Measurements from ENCODE around the gene CD209. TPM values are rescaled to one million over a fixed set of nuclear protein-coding genes. Genes with fewer than 3 reads are reported as not detected.

The CD209 gene
- total and polyA plus RNA-seq, 2 experiments from 2014 or later: 0.35 TPM; not detected in 1

DNA sequence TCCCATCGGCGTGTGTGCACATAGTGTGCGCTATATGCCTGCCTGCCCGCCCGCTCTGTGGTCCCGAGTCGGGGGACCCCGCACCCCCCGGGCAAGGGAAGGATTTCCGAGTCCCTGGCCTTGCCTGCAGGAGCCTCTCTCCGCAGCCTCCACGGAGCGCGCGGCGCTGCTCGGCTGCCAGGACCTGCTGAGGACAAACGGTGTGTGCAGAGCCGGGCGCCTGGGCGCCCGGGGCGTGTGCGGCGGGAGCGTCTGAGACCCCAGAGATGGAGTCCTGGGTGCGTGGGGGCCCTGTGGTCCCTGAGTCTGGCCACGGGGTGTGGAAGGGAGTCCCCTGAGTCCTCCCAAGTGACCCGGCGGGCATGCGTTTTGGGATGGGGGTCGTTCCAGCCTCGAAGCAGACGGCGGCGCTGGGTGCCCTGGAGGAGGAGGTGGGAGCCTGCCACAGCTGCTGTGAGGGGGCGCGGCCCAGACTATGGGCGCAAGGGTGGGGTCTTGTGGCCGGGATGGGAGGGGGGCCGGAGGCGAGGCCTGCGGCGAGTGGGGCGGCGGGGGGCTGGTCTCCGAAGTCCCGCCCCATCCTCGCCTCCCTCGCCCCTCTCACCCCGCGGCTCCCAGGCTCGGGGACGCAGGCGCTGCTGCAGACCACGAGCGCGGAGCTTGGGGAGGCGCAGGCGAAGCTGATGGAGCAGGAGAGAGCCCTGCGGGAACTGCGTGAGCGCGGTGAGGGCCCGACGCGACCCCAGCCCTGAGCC is 41.0 kb upstream of the CD209 start:
- H3K36me3 ChIP-seq (ENCODE audit: insufficient read depth): no peaks in the 10 kb centered on the region
- Mint-ChIP-seq H3K4me3 (peak overlapping the region; percentile 78), H3K9me3 (no peaks in the 10 kb centered on the region; the same call in 2 of the 3 replicates), H3K27ac (no peak overlapping the region), H3K4me1 (peaks cover 13% of the 10 kb centered on the region), H3K36me3 (ENCODE audit: low read depth) (0 out of 3 replicates have a peak, but pooled peaks cover 3% of the 10 kb centered on the region), H3K27me3 (ENCODE audit: insufficient read depth, low read depth, poor library complexity) (peaks cover 36% of the 10 kb centered on the region)
- H3K79me2 ChIP-seq (replicated peaks; ENCODE audit: insufficient read depth): no peaks in the 10 kb centered on the region
- no peaks in the 10 kb centered on the region for H4K20me1 ChIP-seq (replicated peaks; ENCODE audit: insufficient read depth)
- peaks cover 56% of the 10 kb centered on the region for H3K27me3 ChIP-seq (ENCODE audit: insufficient read depth)
- no peaks in the 10 kb centered on the region for H3K9me2 ChIP-seq (ENCODE audit: insufficient read depth)
- H3K4me1 ChIP-seq (ENCODE audit: insufficient read depth): peaks cover 3% of the 10 kb centered on the region; the same call in 1 of the 2 replicates
- peak; percentile 57 for ATAC-seq
- TF ChIP-seq ZNF331 (CRISPR knock-in tag; IDR thresholded peaks at IDR 0.05; ENCODE audit: low read depth) (no peak), EZH2 (IDR thresholded peaks at IDR 0.05; ENCODE audit: low read depth, unreplicated experiment) (peak; percentile 69)
- peak overlapping the region; percentile 97 for H2AFZ ChIP-seq
- peak; percentile 59 for DNase-seq (ENCODE audit: low spot score)
- peak overlapping the region; percentile 75 for H3K4me3 ChIP-seq
- H3F3A ChIP-seq (replicated peaks; ENCODE audit: low read depth): 0 out of 2 replicates have a peak, but pooled peaks cover 3% of the 10 kb centered on the region
- H3K27ac ChIP-seq (ENCODE audit: low read depth): no peak overlapping the region
- H3K4me2 ChIP-seq: peak overlapping the region; percentile 91

DNA sequence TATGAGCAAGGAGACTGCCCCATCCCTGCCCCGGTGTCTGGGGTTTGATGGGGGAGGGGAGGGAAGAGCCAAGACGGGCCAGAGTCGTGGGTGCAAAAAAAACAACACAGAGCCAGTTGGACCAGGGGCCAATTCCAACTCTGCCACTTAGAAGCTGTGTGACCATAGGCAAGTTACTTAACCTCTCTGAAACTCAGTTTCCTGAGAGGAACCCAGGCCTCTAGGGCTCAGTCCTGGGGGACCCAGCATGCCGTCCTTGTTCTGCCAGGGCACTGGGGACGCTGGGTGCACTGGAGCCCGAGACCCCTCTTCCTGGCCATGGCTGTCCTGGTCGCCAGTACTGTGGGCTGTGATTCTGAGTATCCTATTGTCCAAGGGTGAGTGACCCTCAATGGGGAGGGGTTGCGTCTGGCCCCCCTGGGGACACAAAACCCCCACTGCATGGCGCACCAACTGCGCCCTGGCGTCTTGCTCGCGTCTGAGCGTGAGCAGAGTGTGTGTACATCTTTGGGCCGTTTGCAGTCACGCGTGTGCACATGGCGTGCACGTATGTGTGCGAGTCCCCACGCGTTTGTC is 40.4 kb upstream of the CD209 start:
- H3K4me3 ChIP-seq: peak overlapping the region; percentile 75
- H3K27ac ChIP-seq (ENCODE audit: low read depth): no peak overlapping the region
- H3K4me2 ChIP-seq: peak overlapping the region; percentile 91
- H3K4me1 ChIP-seq (ENCODE audit: insufficient read depth): peaks cover 3% of the 10 kb centered on the region; the same call in 1 of the 2 replicates
- H2AFZ ChIP-seq: peak overlapping the region; percentile 97
- no peak for DNase-seq (ENCODE audit: low spot score)
- no peaks in the 10 kb centered on the region; the same call in 2 of the 3 replicates for H3K9me3 Mint-ChIP-seq
- H3K4me3 Mint-ChIP-seq: peak overlapping the region; percentile 65
- H3K79me2 ChIP-seq (replicated peaks; ENCODE audit: insufficient read depth): no peaks in the 10 kb centered on the region
- H3K27me3 ChIP-seq (ENCODE audit: insufficient read depth): peaks cover 59% of the 10 kb centered on the region
- peak; percentile 9 for TF ChIP-seq EZH2 (IDR thresholded peaks at IDR 0.05; ENCODE audit: low read depth, unreplicated experiment)
- TF ChIP-seq, protein P1, sequence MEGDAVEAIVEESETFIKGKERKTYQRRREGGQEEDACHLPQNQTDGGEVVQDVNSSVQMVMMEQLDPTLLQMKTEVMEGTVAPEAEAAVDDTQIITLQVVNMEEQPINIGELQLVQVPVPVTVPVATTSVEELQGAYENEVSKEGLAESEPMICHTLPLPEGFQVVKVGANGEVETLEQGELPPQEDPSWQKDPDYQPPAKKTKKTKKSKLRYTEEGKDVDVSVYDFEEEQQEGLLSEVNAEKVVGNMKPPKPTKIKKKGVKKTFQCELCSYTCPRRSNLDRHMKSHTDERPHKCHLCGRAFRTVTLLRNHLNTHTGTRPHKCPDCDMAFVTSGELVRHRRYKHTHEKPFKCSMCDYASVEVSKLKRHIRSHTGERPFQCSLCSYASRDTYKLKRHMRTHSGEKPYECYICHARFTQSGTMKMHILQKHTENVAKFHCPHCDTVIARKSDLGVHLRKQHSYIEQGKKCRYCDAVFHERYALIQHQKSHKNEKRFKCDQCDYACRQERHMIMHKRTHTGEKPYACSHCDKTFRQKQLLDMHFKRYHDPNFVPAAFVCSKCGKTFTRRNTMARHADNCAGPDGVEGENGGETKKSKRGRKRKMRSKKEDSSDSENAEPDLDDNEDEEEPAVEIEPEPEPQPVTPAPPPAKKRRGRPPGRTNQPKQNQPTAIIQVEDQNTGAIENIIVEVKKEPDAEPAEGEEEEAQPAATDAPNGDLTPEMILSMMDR (conservative IDR thresholded peaks at IDR 0.05; ENCODE audit: low read depth in 2 of 2): no peak
- TF ChIP-seq NANOG (IDR thresholded peaks at IDR 0.05; ENCODE audit: borderline replicate concordance): no peak
- TF ChIP-seq, protein P2, sequence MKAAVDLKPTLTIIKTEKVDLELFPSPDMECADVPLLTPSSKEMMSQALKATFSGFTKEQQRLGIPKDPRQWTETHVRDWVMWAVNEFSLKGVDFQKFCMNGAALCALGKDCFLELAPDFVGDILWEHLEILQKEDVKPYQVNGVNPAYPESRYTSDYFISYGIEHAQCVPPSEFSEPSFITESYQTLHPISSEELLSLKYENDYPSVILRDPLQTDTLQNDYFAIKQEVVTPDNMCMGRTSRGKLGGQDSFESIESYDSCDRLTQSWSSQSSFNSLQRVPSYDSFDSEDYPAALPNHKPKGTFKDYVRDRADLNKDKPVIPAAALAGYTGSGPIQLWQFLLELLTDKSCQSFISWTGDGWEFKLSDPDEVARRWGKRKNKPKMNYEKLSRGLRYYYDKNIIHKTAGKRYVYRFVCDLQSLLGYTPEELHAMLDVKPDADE (IDR thresholded peaks at IDR 0.05): no peak
- TF ChIP-seq, protein P3, sequence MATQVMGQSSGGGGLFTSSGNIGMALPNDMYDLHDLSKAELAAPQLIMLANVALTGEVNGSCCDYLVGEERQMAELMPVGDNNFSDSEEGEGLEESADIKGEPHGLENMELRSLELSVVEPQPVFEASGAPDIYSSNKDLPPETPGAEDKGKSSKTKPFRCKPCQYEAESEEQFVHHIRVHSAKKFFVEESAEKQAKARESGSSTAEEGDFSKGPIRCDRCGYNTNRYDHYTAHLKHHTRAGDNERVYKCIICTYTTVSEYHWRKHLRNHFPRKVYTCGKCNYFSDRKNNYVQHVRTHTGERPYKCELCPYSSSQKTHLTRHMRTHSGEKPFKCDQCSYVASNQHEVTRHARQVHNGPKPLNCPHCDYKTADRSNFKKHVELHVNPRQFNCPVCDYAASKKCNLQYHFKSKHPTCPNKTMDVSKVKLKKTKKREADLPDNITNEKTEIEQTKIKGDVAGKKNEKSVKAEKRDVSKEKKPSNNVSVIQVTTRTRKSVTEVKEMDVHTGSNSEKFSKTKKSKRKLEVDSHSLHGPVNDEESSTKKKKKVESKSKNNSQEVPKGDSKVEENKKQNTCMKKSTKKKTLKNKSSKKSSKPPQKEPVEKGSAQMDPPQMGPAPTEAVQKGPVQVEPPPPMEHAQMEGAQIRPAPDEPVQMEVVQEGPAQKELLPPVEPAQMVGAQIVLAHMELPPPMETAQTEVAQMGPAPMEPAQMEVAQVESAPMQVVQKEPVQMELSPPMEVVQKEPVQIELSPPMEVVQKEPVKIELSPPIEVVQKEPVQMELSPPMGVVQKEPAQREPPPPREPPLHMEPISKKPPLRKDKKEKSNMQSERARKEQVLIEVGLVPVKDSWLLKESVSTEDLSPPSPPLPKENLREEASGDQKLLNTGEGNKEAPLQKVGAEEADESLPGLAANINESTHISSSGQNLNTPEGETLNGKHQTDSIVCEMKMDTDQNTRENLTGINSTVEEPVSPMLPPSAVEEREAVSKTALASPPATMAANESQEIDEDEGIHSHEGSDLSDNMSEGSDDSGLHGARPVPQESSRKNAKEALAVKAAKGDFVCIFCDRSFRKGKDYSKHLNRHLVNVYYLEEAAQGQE (IDR thresholded peaks at IDR 0.05; ENCODE audit: unreplicated experiment): no peak
- TF ChIP-seq JUNB (IDR thresholded peaks at IDR 0.05; ENCODE audit: unreplicated experiment): no peak
- H3K4me1 Mint-ChIP-seq: peaks cover 13% of the 10 kb centered on the region
- no peak; the same call in 2 of the 3 replicates for ATAC-seq
- no peaks in the 10 kb centered on the region for H4K20me1 ChIP-seq (replicated peaks; ENCODE audit: insufficient read depth)
- no peak overlapping the region for H3K27ac Mint-ChIP-seq
- peaks cover 36% of the 10 kb centered on the region for H3K27me3 Mint-ChIP-seq (ENCODE audit: insufficient read depth, low read depth, poor library complexity)
- no peaks in the 10 kb centered on the region for H3K36me3 ChIP-seq (ENCODE audit: insufficient read depth)
- H3F3A ChIP-seq (replicated peaks; ENCODE audit: low read depth): 0 out of 2 replicates have a peak, but pooled peaks cover 3% of the 10 kb centered on the region
- H3K36me3 Mint-ChIP-seq (ENCODE audit: low read depth): 0 out of 3 replicates have a peak, but pooled peaks cover 3% of the 10 kb centered on the region
- H3K9me2 ChIP-seq (ENCODE audit: insufficient read depth): no peaks in the 10 kb centered on the region

Measured in GM23338 (cell line).